Transverse colon (tissue), 4 donors: ENCODE data around the gene TTC1. TPM values are rescaled to one million over a fixed set of nuclear protein-coding genes. Genes with fewer than 3 reads are reported as not detected.

Experiments
- DNase-seq: peaks from one replicate; pipeline ENCODE4 v3.0.0-alpha.2; 2019
- H3K27ac ChIP-seq, 4 donors: fragments of 200-600 bp; sonication (generic); 2 replicates each; pipeline ENCODE4 v1.5.1; 2016 to 2018; ENCODE audit warnings: inconsistent platforms in 4 of 4
- H3K27me3 ChIP-seq: fragments of 200-600 bp; sonication (generic); 2 replicates; pipeline ENCODE4 v1.5.1; 2017; ENCODE audit warnings: inconsistent platforms
- H3K36me3 ChIP-seq, 4 donors: fragments of 200-600 bp; sonication (generic); 2 replicates each; pipeline ENCODE4 v1.5.1; 2017 to 2019; ENCODE audit warnings: inconsistent platforms in 4 of 4
- H3K4me1 ChIP-seq, 4 donors: fragments of 200-600 bp; sonication (generic); 2 replicates each; pipeline ENCODE4 v1.5.1; 2017 to 2020; ENCODE audit warnings: inconsistent platforms in 4 of 4
- H3K4me3 ChIP-seq, 4 donors: fragments of 200-600 bp; sonication (generic); 1 replicate in 1 of 4; 2 replicates in 3 of 4; pipeline versions ENCODE4 v1.5.1 to v1.6.1; 2017 to 2019; ENCODE audit warnings: inconsistent platforms in 4 of 4
- H3K9me3 ChIP-seq, 2 donors: fragments of 200-600 bp; sonication (generic); 2 replicates each; pipeline ENCODE4 v1.5.1; 2017 to 2019; ENCODE audit warnings: inconsistent platforms in 2 of 2
- EP300 ChIP-seq: sonication (generic); formaldehyde crosslinking; IDR thresholded peaks from one replicate; pipeline ENCODE4 v1.6.1; 2017; ENCODE audit warnings: antibody characterized with exemption, low read depth
- POLR2A ChIP-seq: fragments of 450-650 bp; IDR thresholded peaks from one replicate; pipeline ENCODE4 v1.6.1; 2016; ENCODE audit warnings: antibody characterized with exemption, mild to moderate bottlenecking, moderate library complexity
- POLR2AphosphoS5 ChIP-seq, 3 donors: sonication (generic); formaldehyde crosslinking; IDR thresholded peaks; one replicate each; pipeline ENCODE4 v1.6.1; 2016; ENCODE audit warnings: antibody characterized with exemption in 3 of 3
- WGBS, 2 donors: methylation state at CpG; one replicate each; pipeline ENCODE4 v1.1.5; 2018; ENCODE audit warnings: low coverage in 1 of 2; 5-methylcytosine and 5-hydroxymethylcytosine counted together
- in situ Hi-C, 4 donors: fragments of 200-750 bp; cut with MboI; loops; one replicate each; pipeline versions ENCODE4 v1.15.0 to v1.15.1; 2017; ENCODE audit warnings: low sequenced_read_pairs in 3 of 4, low pct_ligation_motif_present in 1 of 4, low pct_unique_long_range_greater_than_20kb in 1 of 4
- intact Hi-C: fragments of 100-400 bp; cut with DNase I; formaldehyde crosslinking; loops from one replicate; pipeline ENCODE4 v1.15.1; 2023; ENCODE audit warnings: low total_unique reads
- small RNA-seq, 4 donors: library from RNA; depleted of rRNA; stranded (forward); fragments of <200 nt; gene quantifications; one replicate each; pipeline ENCODE3, GENCODE V24; 2016
- total RNA-seq, 4 donors: library from RNA; depleted of rRNA; stranded (reverse); fragments of >200 nt; gene quantifications; one replicate each; pipeline ENCODE4 v1.1.0, GENCODE V29; 2016
- TF ChIP-seq, protein P1 (sequence below), 5 experiments: fragments of 200-600 bp in 3 of 5; fragments of 450-650 bp in 2 of 5; sonication (generic) in 3 of 5; IDR thresholded peaks; 1 replicate in 2 of 5; 2 replicates in 3 of 5; pipeline ENCODE4 v1.5.1; 2016 to 2017; ENCODE audit warnings: antibody characterized with exemption in 5 of 5, inconsistent platforms in 3 of 5, mild to moderate bottlenecking in 2 of 5, moderate library complexity in 1 of 5

The TTC1 gene
- total RNA-seq, 4 donors from 2014 or later: 5.8 to 42.2 (median 24.8) TPM

DNA sequence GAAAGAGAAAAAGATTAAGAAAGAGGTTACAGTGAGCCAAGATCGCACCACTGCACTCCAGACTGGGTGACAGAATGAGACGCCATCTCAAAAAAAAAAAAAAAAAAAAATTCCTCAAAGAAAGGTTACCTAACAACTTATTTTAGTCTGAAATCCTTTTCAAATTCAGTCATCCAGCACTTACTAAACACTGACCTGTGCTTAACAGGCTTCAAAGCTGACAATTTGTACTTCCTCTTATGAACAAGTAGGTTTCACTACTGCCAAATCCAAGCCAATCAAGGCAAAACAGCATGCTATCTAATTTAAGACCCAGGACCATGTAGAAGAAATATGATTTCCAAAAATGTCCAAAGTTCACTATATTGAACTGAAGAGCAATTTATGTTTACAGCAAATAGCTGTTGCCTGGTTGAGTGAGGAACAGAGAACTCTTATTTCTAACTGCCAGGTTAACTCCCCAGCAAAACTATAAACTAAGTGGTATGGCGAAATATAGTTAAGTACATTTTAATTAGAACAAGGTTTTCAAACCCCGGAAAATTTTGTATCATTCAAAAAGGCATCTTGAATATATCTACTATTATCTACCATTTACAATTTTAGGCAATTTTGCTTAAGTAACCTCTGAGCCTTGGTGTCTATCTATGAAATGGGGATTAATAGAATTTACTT, 96.9 kb downstream of the TTC1 start:
- DNase-seq: no peak
- 50 to 56% methylated on average over 4 of the region's 4 CpGs for WGBS, 2 donors
- TF ChIP-seq EP300 (no peak), POLR2A (no peak), POLR2AphosphoS5 (IDR thresholded peaks at IDR 0.05) (no peak)
- TF ChIP-seq, protein P1, sequence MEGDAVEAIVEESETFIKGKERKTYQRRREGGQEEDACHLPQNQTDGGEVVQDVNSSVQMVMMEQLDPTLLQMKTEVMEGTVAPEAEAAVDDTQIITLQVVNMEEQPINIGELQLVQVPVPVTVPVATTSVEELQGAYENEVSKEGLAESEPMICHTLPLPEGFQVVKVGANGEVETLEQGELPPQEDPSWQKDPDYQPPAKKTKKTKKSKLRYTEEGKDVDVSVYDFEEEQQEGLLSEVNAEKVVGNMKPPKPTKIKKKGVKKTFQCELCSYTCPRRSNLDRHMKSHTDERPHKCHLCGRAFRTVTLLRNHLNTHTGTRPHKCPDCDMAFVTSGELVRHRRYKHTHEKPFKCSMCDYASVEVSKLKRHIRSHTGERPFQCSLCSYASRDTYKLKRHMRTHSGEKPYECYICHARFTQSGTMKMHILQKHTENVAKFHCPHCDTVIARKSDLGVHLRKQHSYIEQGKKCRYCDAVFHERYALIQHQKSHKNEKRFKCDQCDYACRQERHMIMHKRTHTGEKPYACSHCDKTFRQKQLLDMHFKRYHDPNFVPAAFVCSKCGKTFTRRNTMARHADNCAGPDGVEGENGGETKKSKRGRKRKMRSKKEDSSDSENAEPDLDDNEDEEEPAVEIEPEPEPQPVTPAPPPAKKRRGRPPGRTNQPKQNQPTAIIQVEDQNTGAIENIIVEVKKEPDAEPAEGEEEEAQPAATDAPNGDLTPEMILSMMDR (IDR thresholded peaks at IDR 0.05): no peak
- Histone ChIP-seq H3K4me1 (peaks cover 0 to 49% (median 24%) of the 10 kb centered on the region in 4 donors), H3K9me3 (no peaks in the 10 kb centered on the region), H3K36me3 (peaks cover 0 to 8% (median 0%) of the 10 kb centered on the region in 4 donors), H3K4me3 (no peak overlapping the region), H3K27me3 (no peaks in the 10 kb centered on the region), H3K27ac (peak overlapping the region; percentile 44 to 70 (median 50))
- in situ Hi-C loops: no loop called here
- intact Hi-C loops: no loop called here

GRCh38 chr5:160108124-160108523, 99.2 kb downstream of the TTC1 start:
- Histone ChIP-seq H3K27me3 (no peaks in the 10 kb centered on the region), H3K4me1 (peaks cover 0 to 40% (median 19%) of the 10 kb centered on the region in 4 donors), H3K4me3 (no peak overlapping the region), H3K36me3 (peaks cover 0 to 26% (median 7%) of the 10 kb centered on the region in 4 donors), H3K27ac (no peak overlapping the region), H3K9me3 (no peaks in the 10 kb centered on the region)
- TF ChIP-seq POLR2AphosphoS5 (IDR thresholded peaks at IDR 0.05) (no peak), EP300 (no peak), POLR2A (no peak)
- TF ChIP-seq, protein P1 (IDR thresholded peaks at IDR 0.05): no peak
- intact Hi-C loops: no loop called here
- DNase-seq: no peak
- 83 to 86% methylated on average over 1 to 2 of the region's 2 CpGs for WGBS, 2 donors
- in situ Hi-C loops: no loop called here

Small RNA genes within 50 kb of the gene (small RNA-seq; reads per million reads assigned to genes)
- gene RF00019: 0 reads per million in 4 donors

Other genes starting within 250 kb of the TTC1 start
- gene ADRA1B, start 92.7 kb upstream of the TTC1 start, total RNA-seq: 1 to 10 TPM; 2.9 to 9.0 (median 5.0) TPM
- gene PWWP2A, start 110.3 kb downstream of the TTC1 start, total RNA-seq: 10 to 100 TPM; 42.7 to 66.7 (median 53.5) TPM
- gene FABP6, start 220.4 kb downstream of the TTC1 start, total RNA-seq: not detected